CD4-positive, alpha-beta T cell treated with Interleukin-2 at 100 ng/mL for 4 hours (primary cell): ENCODE measurements around the gene ST14.
"Not testable (repeated sequence)": the region's sequence is repeated elsewhere in the genome, so short reads cannot be mapped to it uniquely, and the experiment has no call there.

Experiments used
- DNase-seq: peaks from one replicate; pipeline ENCODE4 v3.0.0-alpha.2; 2020; ENCODE audit warnings: low spot score

Gene ST14

DNA sequence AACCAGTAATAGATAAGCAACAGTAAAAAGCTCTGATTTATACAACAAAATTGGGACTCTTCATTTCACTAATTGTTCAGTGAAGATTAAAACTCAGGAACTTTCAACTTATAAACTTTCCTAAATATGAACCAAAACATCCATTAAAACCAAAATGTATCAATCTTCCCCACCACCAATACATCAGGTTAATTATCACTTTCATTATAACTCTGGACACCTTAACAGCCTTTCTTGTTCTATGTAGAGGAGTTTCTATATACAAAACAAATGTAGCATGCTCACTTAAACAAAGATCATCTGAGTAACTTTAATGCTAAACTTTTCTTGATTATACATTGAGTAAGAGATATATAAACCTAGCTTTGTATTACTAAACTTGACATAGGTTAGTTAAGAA is 74.7 kb downstream of the ST14 start:
- DNase-seq, result no peak

DNA sequence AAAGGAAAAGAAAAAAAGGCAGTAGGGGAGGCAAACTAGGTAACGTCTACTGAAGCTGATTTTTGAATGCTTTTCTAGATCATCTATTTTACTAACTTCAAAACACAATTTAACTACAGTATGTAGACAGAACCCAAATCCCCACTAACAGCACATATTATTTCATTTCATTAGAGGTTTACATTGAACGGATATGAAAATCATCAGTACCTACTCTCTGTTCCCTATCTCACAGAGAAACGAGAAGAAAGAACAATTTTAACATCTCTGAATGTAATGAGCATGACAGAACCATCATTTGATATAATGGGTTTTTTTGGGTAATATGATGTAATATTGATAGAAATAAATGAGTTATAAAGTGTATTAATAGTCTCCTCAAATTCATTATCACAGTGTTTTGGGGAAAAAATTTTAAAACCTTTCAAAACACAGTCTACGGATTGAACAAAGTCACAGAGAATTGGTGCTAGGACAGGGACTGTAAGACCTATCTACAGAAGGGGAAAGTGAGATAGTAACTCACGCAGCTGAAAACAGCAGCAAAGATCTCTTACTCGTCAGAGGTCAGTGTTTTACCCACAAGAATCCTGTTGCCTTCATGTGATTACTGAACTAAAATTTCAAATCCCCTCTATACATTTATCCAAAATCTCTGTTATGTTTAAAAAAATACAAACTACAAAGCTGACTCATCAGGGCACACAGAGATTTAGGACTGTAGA is 77.9 kb downstream of the ST14 start:
- DNase-seq, result no peak

DNA sequence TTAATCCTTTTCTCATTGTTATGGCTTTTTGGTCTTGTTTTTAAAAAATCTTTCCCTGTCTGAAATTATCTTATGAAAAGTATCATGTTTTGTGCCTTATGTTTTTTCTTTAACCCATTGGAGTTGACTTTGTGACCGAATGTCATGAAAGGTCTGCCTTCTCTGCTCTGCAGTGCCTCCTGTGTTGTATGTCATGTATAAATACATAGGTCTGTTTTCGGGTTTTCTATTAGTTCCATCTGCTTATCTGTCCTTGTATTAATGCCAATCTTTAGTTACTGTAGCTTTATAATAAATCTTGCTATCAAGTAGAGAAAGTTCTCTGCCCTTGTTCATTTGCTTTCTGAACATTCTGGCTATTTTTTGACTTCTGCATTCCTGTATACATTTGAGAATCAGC is 82.1 kb downstream of the ST14 start:
- no peak for DNase-seq

DNA sequence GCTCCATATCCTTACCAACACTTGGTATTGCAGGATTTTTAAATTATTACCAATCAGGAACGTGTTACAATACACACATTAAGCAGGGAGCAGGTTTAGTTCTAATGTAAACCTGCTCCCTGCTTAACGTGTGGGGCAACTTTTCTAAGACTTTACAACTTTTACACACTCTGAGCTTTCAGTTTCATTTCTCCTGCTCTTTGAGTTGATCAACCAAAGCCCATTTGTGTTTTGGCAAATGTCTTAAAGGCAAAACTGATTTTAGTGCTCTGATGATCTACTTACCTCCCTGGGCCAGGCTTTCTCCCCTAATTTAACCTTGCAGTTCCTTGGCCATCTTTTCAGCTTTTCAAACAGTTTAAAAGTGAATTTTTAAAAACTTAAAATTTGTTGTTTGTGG is 84.2 kb downstream of the ST14 start:
- DNase-seq, result no peak

DNA sequence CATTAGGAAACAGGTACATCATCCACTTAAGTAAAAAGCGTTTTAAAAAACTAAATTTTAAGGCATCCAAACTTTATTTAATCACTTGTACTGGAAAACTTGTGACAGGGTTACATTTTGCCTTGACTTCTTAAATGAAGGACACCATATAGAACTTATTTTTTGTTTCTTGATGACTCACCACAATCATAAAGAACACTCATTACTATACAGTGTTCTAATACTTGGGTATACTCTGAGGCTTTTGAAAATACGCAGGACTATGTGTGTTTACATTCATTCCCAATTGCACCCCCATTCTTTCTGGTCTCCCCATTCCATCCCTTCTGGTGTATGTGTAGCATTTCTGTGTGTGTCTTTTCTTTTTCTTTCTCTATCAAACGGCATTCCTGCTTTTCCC is 85.3 kb downstream of the ST14 start:
- DNase-seq, result no peak

DNA sequence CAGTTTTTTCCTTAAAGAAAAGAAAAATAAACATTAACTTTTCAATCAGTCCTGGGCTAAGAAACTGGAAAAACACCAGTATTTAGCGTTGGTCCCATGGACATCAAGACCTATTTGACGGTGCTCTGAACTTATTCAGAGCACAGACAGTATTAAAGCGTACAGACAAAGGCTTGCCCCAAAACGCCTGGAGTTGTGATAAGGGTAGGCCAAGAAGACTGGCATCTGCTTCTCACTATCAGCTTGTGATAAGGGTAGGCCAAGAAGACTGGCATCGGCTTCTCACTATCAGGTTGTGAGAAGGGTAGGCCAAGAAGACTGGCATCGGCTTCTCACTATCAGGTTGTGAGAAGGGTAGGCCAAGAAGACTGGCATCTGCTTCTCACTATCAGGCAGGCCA is 85.8 kb downstream of the ST14 start:
- not testable (repeated sequence) for DNase-seq

DNA sequence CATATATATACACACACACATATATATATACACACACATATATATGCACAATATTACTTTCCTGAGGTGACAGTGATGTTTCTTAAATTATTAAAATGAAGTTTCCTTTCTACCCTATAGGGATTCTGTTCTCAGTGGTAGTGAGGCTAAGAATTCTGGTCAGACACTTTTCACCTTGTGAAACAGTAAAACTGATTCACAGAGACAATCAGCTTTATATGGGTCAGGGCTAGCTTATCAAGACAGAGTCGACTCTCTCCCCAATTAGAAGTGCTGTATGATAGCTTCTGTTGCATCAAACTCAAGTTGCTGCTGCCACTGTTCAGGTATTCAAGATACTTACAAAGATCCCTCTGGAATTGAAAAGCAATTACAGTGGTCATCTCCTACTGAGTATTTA is 86.7 kb downstream of the ST14 start:
- no peak for DNase-seq

DNA sequence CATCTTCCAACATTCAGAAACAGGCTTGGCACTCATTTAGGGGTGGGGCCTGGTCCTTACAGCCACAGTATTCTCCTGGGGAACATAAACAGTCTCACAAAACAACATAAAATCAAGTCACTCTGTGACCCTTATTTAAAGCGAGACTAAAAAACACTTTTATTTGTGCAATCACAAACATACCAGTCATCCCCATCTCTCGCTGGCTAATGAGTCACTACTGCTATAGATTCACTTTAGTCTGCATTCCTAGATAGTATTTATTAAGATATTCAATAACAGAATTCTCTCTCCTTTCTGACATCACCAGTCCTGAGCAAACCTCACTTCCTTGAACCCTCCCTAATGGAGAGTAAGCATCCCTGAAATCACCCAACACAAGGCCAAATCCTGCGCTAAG is 87.2 kb downstream of the ST14 start:
- DNase-seq, result no peak

DNA sequence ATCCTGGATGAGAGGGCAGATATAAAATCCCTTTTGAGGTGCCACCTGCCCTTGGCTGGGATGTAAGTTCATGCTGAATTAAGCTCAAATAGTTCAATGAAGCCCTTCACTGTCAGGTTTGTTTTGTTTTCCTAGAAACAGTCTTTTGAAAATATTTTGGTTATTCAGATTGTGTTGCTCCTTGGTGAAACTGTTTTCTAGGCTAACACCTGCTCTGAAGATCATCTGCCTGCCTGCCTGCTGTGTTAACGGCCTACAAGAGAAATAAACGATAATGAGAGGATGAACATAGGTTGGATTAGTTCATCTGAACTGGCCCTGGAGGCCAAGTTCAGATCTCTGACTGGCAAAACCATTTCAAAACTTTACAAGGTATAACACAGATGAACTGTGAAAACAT is 87.7 kb downstream of the ST14 start:
- no peak for DNase-seq

DNA sequence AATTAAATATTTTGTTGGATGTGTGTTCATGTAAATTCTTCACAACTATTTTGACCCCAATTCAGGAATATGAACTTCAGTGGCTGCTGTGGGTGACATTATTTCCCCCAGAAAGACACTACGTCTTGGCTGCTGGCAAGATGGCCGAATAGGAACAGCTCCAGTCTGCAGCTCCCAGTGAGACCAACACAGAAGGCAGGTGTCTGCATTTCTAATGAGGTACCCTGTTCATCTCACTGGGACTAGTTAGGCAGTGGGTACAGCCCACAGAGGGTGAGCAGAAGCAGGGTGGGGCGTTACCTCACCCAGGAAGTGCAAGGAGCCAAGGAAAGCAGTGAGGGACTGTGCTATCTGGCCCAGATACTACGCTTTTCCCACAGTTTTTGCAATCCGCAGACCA is 89.8 kb downstream of the ST14 start:
- DNase-seq, result no peak

DNA sequence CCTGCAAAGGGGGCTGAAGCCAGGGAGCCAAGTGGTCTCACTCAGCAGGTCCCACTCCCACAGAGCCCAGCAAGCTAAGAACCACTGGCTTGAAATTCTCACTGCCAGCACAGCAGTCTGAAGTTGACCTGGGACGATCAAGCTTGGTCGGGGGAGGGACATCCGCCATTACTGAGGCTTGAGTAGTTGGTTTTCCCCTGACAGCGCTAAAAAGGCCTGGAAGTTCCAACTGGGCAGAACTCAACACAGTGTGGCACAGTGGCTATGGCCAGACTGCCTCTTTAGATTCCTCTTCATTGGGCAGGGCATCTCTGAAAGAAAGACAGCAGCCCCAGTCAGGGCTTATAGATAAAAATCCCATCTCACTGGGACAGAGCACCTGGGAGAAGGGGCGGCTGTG is 90.3 kb downstream of the ST14 start:
- not testable (repeated sequence) for DNase-seq

DNA sequence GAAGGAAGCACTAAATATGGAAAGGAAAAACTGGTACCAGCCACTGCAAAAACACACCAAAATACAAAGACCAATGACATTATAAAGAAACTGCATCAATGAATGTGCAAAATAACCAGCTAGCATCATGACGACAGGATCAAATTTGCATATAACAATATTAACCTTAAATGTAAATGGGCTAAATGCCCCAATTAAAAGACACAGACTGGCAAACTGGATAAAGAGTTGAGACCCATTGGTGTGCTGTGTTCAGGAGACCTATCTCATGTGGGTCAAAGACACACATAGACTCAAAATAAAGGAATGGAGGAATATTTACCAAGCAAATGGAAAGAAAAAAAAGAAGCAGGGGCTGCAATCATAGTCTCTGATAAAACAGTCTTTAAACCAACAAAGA is 92.2 kb downstream of the ST14 start:
- DNase-seq, result not testable (repeated sequence)
